EL (cell line): ENCODE measurements around the gene TNS3.

ENCODE experiments used
- DNase-seq: peaks from one replicate; pipeline ENCODE4 v3.0.0-alpha.2; 2016

TNS3 gene

DNA sequence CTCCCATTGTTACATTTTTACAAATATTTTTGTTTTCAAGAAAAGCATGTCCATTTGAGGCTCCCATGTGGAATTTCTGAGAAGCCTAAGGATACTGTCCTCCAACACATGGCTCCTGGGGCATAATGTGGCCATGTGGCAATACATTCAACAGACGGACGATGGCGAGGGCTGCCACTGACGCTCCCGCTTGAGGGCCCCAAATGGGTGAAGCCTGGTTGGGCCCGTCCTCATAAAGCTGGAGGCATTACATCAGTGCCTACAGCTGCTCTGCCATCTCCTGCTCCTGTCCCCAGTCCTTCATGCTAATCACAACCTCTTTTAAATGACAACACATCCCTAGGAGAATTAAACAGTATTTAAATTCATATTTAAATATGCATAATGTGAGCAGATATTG lies 246.8 kb downstream of the TNS3 start:
- no peak for DNase-seq

DNA sequence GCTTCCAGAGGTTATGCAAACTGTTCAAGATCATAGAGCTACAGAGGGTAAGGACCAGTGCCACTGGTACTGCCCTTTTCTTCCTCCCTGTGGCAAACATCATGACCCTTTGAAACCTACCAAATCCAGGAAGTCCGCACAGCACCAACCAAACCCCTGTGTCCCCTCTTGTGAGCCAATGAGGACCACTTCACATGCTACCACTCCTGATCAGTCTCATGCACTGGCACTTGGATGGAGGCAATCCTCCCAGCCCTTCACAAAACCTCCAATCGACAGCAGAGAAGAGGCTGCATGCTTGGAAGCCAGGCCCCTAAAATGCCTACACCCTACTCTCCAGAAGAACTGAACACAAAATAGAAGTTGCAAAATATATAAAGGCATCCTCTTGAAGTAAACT lies 248.0 kb downstream of the TNS3 start:
- no peak for DNase-seq

DNA sequence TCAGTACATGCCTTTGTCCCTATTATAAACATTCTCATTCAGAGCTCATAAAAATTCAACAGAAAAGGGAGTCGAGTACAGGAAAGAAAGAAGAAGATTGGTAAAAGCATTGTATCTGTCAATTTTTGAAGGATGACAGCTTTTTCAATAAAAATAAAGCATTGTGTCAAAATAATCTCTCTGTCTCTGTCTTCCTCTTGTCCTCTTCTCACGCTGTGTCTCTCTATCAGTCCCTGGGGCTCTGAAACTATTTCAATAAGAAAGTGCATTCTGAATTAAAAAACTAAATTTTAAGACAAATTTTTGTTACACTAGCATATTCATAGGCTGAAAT lies 248.4 kb downstream of the TNS3 start:
- DNase-seq = no peak

DNA sequence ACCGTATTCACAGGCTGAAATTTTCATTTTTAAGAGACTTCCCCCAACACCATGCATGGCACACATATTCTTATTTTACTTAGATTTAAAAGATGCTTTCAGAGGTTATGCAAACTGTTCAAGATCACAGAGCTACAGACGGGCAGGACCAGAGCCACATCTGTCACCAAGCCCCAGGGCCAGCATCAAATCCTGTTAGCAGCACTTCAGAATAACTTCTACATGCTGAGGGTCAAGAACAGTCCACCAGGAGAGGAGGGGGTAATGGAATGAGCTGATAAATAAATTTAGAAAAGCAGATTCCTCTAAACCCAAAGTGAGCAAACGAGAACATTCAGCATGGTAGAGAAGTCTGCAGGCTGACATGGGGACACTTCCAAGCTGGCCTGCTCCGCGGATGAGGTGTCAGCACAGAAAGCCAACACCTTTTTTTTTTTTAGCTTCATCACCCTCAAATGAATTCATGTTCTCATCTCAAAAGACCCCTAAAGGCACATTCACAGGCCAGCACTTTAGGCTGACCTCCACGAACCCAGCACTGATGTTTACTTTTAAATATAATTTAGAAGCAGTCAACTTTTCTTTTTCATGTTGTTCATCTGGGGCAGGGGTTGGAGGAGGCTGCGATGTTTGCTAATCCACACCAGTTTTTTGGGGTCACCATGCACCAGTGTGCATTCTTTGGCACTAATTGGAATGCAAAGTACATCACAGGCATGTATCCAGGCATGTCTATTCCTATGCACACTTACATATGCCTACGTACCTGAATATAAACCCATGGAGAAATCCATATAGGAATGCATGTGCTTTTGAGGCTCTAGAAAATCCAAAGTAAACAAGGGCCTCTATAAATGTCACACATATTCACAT lies 249.0 kb downstream of the TNS3 start:
- DNase-seq = no peak

DNA sequence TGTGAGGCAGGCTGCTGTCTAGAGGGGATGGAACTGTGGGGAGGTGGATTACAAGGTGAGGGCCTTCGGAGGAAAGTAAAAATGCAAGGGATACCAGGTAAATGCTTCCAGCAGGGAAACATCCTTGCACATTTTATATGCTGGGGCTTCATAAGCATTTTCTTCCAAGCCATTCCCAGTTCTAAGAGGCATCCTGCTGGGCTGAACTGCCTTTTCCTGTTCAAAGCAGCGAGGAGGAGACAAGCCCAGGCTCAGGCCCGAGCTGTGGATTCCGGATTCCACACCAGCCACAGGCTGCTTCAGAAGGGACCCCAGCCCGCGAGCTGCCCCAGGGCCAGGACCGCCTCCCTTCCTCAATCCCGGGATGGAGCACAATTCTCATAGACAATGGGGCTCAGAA lies 249.7 kb downstream of the TNS3 start:
- no peak for DNase-seq

DNA sequence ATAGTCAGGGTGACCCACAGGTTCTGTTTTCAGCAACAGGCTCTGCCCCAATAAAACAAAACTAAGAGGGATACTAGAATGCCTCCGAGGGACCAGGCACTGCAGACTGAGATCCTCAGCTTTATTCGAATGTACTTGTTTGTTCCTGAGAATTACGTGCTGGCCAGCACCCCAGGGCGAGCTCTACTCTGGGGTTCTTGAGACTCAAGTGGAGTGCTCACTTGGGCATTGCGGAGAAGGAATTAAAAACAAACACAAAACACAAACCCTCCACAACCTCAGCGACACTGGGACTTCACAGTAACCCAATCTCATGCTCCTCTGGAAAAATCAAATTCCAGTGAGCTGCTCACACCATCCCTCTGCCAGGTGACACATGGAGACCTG lies 250.7 kb downstream of the TNS3 start:
- DNase-seq = no peak

DNA sequence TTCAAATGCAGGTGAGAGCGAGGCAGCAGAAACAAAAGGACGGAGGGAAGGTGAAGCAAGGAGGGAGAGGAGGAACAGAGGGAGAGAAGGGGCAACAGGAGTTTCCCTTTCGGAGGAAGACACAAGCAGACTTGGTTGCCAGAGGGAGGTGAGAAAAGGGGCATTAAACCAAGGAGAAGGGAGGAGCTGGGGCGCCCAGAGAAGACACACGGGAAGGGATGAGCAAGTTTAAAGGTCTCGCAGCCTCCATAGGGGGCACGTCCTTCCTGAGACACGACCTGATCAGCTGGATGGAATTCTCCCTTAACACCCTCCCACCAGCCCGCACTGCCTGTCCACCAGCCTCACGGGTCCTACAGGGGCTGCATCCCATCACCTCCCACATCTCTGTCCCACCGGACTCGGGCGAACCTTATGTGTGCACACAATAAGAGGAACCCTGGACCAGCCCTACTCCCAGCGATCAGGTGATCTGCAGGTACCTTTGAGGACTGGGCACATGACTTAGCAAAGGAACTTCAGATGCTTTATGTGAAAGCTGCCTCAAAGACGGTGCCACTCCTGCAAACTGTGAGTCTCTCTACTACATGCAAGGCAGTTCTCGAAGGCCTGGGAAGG lies 251.2 kb downstream of the TNS3 start:
- no peak for DNase-seq

DNA sequence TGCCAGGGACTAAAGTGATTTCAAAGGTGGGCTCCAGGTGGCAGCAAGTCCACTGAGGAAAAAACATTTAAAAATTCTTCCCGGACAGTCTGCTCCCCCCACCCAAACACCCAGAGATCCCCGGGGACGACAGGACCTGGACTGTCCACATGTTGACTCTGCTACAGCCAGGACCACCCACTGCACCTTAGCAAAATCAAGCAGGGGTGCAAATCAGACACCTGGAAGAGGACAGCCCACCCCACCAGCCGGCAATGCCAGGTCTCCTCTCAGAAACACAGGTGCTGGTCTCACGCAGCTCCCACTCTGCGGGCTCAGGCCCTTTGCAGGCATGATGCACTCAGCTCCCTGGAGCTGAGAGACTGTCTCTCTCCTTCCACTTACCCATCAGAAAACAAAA lies 251.9 kb downstream of the TNS3 start:
- no peak for DNase-seq

DNA sequence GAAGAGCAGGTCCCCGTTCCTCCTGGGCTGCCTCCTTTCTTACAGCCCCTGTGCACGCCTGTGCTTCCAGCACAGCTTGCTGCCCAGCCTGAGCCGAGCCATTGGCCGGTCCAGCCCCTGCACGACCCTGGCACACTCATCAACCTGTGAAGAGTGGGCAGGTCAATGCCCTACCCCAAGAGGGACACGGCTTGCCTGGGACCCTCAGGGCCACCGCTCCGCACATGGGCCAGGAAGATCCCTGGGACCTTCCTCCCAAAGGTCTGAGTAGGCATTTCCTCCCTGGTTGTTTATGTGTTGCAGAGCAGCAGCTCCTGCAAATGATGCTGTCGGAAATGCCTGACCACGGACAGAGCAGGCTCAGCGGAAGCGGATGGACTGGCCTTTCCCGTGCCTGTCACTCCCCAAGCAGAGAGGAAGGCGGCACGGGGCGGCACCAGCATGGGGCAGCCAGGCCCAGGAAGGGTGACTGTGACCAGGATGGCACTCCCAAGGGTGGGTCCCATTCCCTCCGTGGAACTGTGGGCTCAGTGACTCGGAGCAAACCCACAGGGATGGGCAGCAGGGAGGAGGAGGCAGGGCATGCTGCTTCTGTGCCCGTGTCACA lies 252.5 kb downstream of the TNS3 start:
- no peak for DNase-seq

DNA sequence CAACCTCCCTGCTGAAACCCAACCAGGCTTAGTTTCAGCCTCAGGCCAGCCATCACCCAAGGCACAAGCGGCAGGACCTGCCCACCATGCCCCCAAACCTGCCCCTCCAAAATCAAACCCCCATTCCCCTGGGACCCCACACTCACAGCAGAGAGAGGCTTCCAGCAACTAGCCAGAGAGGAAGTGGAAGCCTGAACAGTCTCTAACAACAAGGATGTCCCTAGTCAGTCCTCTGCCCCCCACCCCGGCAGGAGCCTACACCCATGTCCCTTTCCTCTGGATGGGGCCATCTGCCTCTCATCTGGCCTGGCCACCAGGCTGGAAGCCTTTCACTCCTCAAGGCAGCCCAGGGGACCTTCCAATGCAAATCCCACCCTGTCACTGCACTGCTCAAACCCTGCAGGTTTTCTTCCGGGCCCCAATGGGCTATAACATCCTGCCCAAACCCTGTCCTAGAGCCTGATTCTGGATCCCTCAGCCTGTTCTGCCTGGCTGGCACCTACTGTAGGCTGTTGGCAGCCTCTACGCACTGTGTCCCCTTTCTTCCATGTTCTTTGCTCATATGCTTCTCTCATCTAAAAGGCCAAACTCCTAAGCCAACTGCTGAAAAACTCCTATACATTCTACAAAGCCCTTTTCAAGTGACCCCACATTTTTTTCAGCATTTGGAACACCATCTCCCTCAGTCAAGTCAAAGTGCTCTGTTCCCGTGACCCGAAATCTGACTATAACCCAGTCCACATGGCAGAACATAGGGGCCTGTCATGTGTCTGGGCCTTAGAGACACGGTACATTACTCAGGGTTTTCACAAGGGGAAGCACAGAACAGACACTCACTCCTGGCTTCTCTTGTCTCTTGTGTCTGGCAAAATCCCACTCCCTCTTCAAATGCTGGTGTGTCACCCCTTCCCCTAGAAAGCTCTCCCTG lies 253.3 kb downstream of the TNS3 start:
- no peak for DNase-seq

DNA sequence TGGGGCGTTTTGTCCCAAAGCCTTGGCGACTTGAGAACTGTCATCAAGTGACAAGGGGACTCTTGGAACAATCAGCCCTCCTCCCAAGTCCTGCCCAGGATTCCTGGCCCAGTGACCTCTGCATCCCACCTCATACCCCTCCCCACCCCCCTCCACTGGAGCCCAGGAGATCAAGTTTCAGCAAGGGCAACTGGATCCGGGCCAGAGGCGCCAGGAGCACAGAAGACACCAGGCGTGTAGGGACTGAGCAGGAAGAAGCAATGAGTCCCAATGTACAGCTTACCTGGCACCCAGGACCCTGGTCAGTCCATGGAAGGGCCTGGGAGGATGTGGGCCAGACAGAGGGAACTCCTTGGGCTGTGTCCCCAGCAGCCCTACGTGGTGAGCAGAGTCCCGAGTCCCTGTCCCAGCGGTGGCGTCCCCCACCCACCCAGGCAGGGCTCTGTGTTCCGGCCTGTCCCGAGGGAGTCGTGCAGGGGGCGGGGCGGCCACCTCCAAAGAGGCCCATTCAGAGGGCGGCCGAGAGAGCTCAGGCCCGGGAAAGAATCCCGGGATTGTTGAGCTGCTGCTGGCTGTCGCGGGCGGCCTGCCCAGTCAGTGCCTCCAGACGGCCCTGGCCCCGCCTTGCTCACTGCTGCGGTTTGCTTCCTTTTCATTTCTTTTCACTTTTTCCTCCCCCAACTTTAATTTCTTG lies 254.1 kb downstream of the TNS3 start:
- DNase-seq = peak; percentile 87

DNA sequence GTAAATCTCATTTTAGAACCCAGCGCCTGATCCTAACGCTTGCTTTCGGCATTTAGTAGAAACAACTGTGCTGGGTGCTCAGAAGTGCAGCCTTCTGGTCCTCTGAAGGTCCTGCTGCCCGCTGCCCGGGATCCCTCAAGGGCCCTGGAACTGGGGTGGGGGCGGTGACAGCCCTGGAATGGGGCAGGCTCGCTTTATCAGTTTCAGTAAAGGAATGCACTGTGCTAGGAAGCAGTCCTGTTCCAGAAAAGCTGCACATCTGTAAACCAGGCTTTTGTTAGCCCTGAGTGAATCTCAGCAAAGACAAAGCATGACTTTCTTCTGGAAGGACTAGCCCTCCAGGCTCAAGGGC lies 254.6 kb downstream of the TNS3 start:
- DNase-seq = no peak

DNA sequence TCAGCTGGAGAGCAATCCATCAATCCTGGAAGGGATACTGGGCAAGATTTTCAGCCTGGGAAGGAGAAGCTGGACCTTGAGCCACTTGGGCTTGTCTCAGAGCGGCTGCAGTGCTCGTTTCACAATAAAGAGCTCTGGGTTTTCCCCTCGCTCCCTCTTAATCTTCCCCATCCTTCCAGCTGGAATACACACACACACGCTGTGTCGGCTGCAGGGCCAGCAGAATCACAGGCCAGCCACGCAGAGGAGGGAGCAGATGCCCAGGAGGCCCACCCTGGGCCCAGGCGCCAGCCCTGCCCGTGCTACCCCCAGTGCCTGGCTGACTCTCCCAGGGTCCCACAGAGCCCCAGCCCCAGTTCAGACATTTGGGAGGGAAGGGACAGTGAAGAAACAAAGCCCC lies 255.1 kb downstream of the TNS3 start:
- no peak for DNase-seq

DNA sequence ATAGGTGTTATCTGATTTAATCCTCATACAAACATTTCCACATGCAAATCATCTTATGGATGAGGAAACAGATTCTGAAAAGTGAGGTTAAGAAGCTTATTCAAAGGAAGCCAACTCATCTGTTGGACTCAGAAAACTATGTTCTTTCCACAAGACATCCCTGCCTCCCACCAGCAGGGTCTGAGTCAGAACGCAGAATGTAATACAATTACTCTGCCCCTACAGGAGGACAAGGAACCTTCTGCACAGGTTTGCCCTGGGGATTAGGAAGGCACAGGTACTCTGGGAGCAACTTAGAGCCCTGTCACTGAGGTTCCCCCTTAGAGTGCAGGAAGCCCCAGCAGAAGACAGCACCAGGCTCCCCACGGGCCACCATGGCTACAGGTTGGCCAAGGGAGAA lies 255.7 kb downstream of the TNS3 start:
- DNase-seq = peak; percentile 56

DNA sequence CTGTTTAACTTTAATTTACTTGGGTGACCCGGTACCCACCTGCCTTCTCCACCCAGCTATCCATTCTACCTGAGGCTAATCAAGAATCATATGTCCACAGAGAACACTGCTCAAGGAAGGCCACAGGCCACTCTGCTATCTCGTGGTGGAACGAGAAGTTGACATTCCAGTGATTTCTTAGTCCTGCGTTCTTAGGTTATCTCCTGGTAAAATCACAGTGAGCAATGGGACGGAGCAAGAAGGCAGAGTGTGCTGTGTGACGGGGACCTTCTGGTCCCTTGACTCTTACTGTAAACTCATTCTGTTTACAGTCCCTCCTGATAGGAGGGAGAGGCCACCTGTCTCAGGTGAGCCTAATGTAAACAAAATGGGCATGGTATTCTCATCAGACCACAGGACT lies 256.6 kb downstream of the TNS3 start:
- DNase-seq = no peak

DNA sequence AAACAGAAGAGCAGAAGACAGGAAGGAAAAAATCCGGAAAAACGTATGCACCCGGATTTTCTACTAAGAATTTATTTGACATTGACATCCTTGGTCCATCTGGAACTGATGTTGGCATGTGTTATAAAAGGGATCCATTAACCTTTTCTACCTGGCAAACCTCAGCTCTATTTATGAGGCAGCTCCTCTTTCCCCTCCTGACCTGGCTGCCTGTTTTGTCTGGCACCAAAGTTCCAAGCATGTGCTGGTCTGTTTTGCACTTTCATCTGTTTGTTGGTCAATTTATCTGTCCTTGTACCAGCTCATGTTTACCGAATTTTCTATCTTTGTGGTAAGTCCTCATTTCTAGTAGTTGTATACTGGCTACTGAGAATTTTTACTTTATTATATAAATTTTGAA lies 258.0 kb downstream of the TNS3 start:
- no peak for DNase-seq

DNA sequence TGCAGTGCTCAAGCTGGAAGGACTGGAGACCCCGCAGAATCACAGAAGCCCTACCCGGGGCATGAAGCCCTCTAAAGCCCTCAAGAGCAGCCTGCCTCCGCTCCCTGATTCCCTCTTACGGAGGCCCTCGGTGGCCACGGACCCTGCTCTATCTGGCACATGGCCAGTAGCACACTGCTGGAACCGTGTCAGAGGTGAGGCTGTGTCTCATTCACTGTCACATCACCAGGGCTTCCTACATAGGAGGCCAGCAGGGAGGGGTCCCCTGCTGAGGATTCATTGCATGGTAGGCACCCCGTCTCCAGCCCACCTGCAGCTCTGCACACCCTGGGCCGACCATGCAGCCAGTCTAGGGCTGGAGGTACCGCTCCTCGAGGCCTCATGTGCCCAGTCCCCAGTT lies 259.2 kb downstream of the TNS3 start:
- no peak for DNase-seq

DNA sequence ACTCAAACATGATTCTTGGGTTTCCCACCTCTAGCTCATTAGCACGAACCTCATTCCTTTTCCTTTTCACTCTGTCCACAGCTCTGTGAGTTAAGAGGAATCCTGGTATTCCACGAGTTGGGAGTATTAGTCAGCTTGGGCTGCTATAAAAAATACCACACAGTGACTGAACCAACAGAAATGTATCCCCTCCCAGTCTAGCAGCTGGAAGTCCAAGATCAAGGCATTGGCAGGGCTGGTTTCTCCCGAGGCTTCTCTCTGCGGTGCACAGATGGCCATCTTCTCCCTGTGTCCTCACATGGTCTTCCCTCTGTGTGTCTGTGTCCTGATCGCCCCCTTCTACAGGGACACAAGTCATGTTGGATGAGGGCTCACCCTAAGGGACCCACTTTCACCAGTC lies 261.6 kb downstream of the TNS3 start:
- DNase-seq = peak; percentile 47

DNA sequence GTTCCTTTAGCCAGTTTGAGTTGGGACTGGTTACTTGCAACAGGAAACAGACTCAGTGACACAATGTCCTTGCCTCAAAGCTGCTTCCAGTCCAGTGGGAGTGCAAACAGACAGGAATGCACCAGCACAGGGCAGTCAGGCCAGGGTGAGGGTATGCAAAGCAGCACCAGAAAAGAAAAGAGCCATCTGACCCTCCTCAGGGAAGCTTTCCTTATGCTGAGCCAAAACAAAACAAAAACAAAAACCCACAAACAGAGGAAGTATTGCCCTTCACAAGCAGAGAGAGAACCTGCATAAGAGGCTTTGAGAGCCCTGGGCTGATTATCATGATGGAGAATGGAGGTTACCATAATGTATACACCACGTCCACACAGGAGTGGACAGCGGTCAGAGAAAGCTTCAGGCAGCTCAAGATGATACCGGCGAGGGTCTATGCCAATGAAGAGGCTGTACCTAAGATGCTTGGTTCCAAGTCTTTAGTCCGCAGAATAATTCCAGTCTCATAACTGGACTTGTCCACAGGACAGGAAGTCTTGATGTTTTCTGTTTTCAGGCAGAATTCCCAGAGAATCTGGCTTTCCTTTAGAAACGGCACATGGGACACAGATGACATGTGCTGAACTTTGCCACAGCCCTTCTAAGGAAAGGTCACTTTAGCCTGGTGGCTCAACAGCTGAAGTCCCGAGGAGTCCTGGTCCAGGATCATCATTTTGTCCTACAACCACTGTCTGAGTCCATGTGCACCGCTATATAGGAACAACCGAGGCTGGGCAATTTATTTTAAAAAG lies 263.3 kb downstream of the TNS3 start:
- no peak for DNase-seq

DNA sequence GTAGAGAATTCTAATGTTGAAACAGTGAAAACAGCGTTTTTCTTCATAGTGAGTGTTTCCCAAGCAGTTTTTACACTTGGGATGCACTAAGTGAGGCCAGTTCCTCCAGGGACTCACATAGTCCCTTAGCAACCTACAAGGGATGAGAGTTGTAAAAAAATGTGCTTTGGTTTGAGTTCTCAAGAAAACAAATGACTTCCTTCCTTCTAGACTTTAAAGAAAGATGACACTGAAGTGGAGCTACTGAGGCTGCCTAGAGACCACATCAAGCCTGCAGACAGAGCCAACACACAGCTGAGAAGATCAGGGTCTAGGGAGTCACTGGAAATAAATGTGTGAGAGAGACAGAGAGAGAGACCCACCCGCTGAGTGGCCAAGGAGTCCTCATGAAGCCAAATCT lies 264.4 kb downstream of the TNS3 start:
- DNase-seq = no peak

DNA sequence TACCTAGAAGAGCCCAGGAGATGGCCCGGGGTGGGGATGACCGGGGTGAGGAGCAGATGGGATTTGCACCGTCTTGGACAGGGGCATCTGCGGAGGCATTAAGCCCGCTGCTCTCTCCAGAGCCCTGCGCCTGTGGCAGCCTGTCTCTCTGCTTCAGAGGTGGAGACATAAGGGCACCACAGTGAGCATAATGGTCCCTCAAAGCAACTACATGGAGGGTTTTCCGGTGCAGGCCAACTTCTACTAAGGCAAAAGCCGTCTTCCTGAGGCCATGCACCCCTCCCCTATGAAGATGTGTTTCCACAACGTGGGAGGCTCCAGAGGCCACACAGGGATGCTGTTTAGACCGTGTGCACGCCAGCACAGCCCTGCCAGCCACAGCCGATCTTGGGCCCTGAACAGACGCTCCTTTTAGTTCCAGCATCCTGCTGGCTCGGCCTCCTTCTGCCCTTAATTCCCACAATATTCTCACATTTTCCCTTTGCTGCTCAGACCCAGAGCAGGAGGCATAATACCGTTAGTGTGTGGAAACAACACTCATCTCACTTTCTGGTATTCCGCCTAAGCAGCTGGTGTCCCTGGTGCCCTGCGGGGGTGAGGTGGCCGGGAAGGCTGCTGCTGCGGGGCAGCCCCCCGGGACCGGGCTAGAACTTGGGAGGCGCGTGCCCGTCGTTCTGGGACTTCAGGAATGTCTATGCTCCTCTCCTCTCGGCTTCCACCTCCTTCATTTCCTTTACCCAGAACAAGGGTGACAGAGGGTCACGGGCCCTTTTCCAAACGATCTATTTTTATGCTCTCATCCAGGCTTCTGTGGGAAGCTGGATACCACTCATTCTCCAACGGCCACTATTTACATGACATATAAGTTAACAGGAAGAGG lies 266.9 kb downstream of the TNS3 start:
- peak; percentile 62 for DNase-seq
